Nephron progenitor cell (in vitro differentiated cells): ENCODE measurements around the gene INSR.

Experiments
- DNase-seq: peaks from one replicate; pipeline ENCODE4 v3.0.0; 2021
- H3K27ac Mint-ChIP-seq: 2 replicates; pipeline ENCODE4 v1.8.0; 2021; ENCODE audit warnings: mild to moderate bottlenecking, moderate library complexity, mixed read lengths
- H3K27me3 Mint-ChIP-seq: 2 replicates; pipeline ENCODE4 v1.8.0; 2021; ENCODE audit warnings: mild to moderate bottlenecking, low read depth, mixed read lengths; ENCODE audit not compliant: poor library complexity
- H3K36me3 Mint-ChIP-seq: 2 replicates; pipeline ENCODE4 v1.8.0; 2021; ENCODE audit warnings: low read depth, mixed read lengths
- H3K4me1 Mint-ChIP-seq: 2 replicates; pipeline ENCODE4 v1.8.0; 2021; ENCODE audit warnings: mixed read lengths
- H3K4me3 Mint-ChIP-seq: 2 replicates; pipeline ENCODE4 v1.8.0; 2021; ENCODE audit warnings: mild to moderate bottlenecking, moderate library complexity, mixed read lengths
- H3K9me3 Mint-ChIP-seq: 2 replicates; pipeline ENCODE4 v1.8.0; 2021; ENCODE audit warnings: mild to moderate bottlenecking, moderate library complexity, mixed read lengths
- TF ChIP-seq, protein P1 (sequence below): fragments of 200-600 bp; sonication (generic); IDR thresholded peaks from 2 replicates; pipeline ENCODE4 v1.5.0; 2021; ENCODE audit warnings: antibody characterized with exemption

INSR gene

DNA sequence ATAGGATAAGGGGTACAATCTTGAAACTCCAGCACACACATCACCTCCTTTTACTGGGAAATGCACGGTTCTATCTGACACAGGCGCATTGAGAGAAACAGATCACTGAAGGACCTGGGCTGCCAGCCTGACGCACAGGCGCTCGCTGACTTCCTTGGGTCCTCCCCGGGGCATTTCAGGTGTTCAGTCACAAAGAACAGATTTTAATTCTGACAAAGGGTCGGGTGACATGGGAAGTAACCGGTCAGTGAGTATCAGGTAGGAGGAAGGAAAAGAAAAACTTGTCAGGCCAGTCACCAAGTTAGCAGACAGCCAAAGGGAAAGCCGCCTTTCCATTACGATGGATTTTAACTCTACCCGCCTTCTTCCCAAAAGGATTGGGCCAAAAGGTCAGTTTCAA lies 39.6 kb downstream of the INSR start:
- Mint-ChIP-seq H3K9me3 (no peaks in the 10 kb centered on the region), H3K4me3 (no peak overlapping the region), H3K27ac (peak overlapping the region; percentile 80), H3K36me3 (no peaks in the 10 kb centered on the region), H3K27me3 (peaks cover 15% of the 10 kb centered on the region), H3K4me1 (peaks cover 16% of the 10 kb centered on the region)
- TF ChIP-seq, protein P1, sequence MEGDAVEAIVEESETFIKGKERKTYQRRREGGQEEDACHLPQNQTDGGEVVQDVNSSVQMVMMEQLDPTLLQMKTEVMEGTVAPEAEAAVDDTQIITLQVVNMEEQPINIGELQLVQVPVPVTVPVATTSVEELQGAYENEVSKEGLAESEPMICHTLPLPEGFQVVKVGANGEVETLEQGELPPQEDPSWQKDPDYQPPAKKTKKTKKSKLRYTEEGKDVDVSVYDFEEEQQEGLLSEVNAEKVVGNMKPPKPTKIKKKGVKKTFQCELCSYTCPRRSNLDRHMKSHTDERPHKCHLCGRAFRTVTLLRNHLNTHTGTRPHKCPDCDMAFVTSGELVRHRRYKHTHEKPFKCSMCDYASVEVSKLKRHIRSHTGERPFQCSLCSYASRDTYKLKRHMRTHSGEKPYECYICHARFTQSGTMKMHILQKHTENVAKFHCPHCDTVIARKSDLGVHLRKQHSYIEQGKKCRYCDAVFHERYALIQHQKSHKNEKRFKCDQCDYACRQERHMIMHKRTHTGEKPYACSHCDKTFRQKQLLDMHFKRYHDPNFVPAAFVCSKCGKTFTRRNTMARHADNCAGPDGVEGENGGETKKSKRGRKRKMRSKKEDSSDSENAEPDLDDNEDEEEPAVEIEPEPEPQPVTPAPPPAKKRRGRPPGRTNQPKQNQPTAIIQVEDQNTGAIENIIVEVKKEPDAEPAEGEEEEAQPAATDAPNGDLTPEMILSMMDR, result no peak
- peak; percentile 6 for DNase-seq

DNA sequence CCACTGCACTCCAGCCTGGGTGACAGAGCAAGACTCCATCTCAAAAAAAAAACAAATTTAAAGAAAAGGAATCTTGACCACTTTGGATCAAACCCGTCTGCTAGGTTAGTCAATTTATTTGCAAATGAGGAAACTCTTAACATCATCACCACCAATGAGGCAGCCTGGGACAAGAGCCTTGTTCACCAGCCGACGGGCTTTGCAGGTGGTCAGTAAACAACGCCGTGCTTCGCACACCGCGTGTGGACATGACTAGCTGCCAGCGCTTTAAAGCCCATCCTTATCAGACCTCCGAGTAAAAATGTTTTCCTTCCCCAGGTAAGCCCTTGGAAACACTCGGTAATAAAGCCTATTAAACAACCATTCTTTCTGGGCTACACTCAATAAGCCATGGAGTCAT lies 41.9 kb downstream of the INSR start:
- H3K4me3 Mint-ChIP-seq, result no peak overlapping the region
- TF ChIP-seq, protein P1, result no peak
- no peaks in the 10 kb centered on the region for H3K36me3 Mint-ChIP-seq

DNA sequence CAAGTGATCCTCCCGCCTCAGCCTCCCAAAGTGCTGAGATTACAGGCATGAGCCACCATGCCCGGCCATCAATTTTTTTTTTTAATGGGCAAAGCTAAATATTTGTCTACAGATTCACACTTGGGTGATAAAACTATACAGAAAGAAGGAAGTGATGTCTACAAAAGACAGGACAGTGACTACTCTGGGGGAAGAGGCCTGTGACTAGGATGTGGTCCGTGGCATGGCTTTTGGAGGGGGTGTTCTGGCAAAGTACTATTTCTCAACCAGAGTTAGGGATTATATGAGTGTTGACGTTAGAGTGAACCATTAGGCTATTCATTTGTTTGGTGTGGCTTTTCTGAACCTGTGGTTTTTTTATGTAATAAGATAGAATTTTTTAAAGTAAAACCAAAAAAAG lies 42.7 kb downstream of the INSR start:
- TF ChIP-seq, protein P1, result no peak
- Mint-ChIP-seq H3K4me1 (peaks cover 16% of the 10 kb centered on the region), H3K27ac (no peak overlapping the region), H3K4me3 (no peak overlapping the region), H3K9me3 (peaks cover 10% of the 10 kb centered on the region), H3K36me3 (peaks cover 4% of the 10 kb centered on the region), H3K27me3 (peaks cover 11% of the 10 kb centered on the region)
- DNase-seq, result no peak

More for the DNA sequence above, 41.9 kb downstream of the INSR start:
- DNase-seq, result no peak
- peaks cover 6% of the 10 kb centered on the region for H3K9me3 Mint-ChIP-seq
- peaks cover 11% of the 10 kb centered on the region for H3K27me3 Mint-ChIP-seq
- H3K4me1 Mint-ChIP-seq, result peaks cover 16% of the 10 kb centered on the region
- no peak overlapping the region for H3K27ac Mint-ChIP-seq

DNA sequence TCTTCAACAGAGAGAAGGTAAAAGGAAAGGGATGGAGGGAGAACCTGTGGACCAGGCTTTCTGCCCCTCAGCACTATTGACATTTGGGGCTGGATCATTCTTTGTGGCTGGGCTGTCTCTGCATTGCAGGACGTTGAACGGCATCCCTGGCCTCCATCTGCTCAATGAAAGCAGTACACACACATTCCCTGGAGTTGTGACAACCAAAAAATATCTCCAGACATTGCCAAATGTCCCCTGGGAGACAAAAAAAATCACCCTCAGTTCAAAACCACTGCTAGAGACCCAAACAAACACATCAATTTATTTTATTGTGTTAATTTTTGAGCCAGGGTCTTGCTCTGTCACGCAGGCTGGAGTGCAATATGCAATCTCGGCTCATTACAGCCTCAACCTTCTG lies 43.3 kb downstream of the INSR start:
- Mint-ChIP-seq H3K27me3 (peaks cover 11% of the 10 kb centered on the region), H3K27ac (peak overlapping the region; percentile 61), H3K9me3 (peaks cover 14% of the 10 kb centered on the region), H3K36me3 (peaks cover 8% of the 10 kb centered on the region), H3K4me1 (peaks cover 16% of the 10 kb centered on the region), H3K4me3 (no peak overlapping the region)
- DNase-seq, result no peak
- TF ChIP-seq, protein P1, result no peak

DNA sequence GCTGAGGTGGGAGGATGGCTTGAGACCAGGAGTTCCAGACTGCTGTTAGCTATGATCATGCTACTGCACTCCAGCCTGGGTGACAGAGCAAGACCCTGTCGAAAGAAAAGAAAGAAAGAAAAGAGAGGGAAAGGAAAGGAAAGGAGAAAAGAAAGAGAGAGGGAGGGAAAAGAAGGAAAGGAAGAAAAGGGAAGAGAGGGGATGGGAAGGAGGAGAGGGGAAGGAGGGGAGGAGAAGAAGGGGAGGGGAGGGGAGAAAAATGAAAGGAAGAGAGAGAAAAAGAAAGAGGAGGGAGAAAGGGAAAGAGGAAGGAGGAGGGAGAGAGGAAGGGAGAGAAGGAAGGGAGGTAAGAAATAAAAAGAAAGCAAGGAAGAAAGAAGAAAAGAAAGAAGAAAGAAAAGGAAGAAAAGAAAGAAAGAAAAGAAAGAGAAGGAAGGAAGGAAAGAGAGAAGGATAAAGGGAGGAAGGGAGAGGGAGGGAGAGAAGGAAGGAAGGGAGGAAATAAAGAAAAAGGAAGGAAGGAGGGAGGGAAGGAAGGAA lies 44.1 kb downstream of the INSR start:
- TF ChIP-seq, protein P1, result no peak
- peaks cover 11% of the 10 kb centered on the region for H3K4me1 Mint-ChIP-seq
- H3K27ac Mint-ChIP-seq, result no peak overlapping the region
- no peak overlapping the region for H3K4me3 Mint-ChIP-seq
- H3K36me3 Mint-ChIP-seq, result peaks cover 9% of the 10 kb centered on the region
- peaks cover 15% of the 10 kb centered on the region for H3K9me3 Mint-ChIP-seq
- no peak for DNase-seq
- peaks cover 7% of the 10 kb centered on the region for H3K27me3 Mint-ChIP-seq

DNA sequence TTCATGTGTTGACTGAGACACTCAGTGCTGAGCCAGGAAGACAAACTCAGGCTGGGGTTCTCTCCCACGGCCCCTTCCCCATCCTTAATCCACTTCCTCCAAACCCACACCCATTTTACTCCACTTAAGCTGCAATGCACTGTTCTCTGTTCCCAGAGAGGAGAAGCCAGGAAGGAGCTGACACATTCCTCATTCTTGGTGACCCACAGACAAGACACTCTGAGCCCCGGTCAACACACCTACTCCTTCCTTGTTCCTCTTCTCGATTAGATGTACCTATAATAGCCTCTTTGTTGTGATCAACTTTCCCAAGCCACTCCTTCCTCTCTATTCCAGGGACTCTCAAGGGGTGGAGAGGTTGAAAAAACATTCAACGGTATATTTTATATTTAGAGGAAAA lies 47.1 kb downstream of the INSR start:
- Mint-ChIP-seq H3K27ac (no peak overlapping the region), H3K4me3 (no peak overlapping the region), H3K9me3 (peaks cover 19% of the 10 kb centered on the region), H3K27me3 (peaks cover 7% of the 10 kb centered on the region), H3K36me3 (peaks cover 9% of the 10 kb centered on the region), H3K4me1 (peaks cover 4% of the 10 kb centered on the region)
- TF ChIP-seq, protein P1, result no peak
- no peak for DNase-seq
